CD4-positive, alpha-beta T cell treated with Interleukin-4 for 4 hours (primary cell): ENCODE measurements around the gene ITPRIP.

Experiments used
- DNase-seq: peaks from one replicate; pipeline ENCODE4 v3.0.0-alpha.2; 2020

The ITPRIP gene

GRCh38 chr10:104337985-104338735 is at the start of gene ITPRIP:
TSS of gene ITPRIP (minus strand) at chr10:104338465. CDS start at chr10:104316051, 22,414 bp downstream.
- peak; percentile 77 for DNase-seq

DNA sequence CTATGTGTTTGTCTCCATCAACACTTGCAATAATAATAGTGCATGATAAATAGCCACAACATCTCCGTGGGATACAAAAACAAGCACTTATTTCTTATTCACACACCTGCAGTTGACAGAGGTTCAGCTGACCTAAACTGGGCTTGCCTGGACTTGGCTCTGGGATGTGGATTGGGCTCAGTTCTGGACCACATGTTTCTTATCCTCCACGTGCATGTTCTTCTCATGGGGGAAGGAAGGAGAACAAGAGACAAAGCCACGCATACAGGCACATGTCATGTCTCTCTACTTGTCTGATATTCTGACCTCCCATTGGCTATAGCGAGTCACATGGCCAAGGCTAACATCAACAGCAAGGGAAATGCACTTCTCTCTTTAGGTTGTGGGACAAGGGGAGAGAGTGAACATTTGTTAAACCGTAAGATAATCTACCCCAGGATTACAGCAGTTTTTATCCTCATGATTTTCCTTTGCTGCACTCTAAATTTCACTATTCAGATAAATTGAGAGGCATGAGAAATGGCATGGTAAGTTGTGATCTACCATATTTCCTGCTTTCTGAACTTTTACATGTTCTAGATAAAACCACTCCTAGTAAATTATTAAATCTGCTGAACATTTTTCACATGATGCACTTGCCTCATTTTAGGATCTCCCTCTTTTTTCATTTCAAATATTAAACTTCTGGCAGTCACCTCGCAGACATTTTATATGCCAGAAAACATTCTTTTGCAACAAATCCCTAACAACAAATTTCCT is 49.0 kb upstream of the ITPRIP start:
- DNase-seq = no peak

DNA sequence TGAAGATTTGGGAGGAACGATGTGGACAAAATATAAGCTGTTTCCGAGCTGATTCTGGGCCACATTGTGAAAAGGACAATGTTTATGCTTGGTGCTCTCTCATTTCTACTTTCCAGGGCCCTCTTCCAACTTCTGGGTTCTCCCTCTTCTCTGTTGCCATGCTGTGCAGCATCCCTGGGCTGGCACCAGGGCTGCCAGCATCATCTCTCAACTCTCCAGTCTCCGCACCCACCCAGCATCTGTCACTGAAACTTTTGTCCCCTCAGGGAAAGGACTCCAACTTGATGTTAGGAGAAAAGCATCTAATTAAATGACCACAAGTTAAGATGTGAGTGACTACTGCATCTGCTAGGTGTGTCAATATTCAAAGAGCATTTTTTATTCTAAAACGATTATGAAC is 42.1 kb upstream of the ITPRIP start:
- DNase-seq = no peak

- DNase-seq = no peak
Observed at GRCh38 chr10:104376784-104377300, 38.6 kb upstream of the ITPRIP start.

DNA sequence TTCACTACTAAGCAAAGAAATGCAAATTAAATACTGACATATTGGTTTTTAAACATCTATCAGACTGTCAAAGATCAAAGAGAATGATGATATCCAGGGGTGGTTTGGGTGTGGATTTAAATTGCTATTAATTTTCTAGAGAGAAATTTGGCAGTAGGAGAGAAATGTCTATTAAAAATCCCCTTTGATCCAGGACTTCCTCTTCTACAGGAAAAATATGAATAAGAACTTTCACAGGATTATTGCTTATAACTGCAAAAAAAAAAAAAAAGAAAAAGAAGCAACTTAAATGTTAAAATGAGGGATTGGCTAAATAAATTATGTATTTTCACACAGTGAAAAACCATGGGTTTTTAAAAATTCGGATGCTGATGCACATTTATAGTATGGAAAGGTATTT is 36.3 kb upstream of the ITPRIP start:
- DNase-seq = no peak

- DNase-seq = no peak
Observed at GRCh38 chr10:104371753-104372152, 33.5 kb upstream of the ITPRIP start.

DNA sequence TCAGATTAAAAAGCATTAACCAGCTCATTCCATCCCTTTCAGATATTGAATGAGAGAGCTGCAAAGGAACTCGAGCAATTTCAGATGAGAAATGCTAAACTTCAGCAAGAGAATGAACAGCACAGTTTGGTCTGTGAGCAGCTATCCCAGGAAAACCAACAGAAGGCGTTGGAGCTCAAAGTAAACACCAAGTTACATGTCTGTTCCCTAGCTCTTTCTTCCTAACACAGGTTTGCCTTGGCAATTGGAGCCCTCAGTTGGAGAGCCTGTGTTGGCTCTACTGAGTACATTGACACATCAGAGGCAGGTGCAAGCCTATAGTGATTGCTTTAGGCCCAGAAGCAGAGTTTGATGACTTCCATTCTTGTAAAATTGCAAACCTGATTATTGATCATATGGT is 30.1 kb upstream of the ITPRIP start:
- DNase-seq = no peak

DNA sequence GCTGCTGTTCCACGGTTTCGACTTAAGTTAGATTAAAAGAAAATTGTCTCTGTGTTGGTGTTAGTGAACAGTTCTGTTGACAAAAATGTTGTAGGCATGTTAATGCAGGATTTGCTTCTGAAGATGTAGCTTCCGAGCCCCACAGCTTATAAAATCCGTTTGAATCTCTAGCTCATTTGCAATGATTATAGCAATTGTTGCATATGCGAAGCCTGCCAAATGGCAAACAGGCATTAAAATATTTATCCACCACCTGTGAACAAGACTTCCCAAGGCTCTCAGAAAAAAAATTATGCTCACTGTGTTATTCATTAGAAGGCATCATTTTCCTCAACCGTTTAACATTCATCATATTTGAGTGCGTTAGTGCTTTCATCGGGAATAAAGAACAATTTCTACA is 29.6 kb upstream of the ITPRIP start:
- no peak for DNase-seq

DNA sequence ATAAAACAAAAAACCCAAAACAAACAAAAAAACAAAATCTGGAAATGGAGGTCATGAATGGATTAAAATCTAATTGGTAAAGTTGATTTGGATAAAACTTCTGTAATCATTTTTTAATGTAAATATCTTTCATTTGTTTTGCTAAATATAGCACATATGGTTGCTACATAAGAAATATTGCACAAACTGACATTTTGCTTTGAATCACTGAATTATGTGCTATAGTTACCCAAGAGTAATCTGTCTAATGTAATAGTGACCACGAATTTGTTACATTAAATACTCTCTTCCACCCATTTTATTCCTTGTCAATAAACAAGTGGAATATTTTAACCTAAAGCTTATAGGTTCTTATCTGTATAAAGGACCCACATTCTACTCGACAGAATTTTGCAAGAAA is 21.5 kb upstream of the ITPRIP start:
- no peak for DNase-seq

- DNase-seq = peak; percentile 93
Observed at GRCh38 chr10:104353325-104354048, 15.2 kb upstream of the ITPRIP start, which contains the start of gene CFAP58. TSS of gene CFAP58 (plus strand) at chr10:104353833. CDS start at chr10:104353898, 65 bp downstream.

- DNase-seq = no peak
Observed at GRCh38 chr10:104351919-104352318, 13.7 kb upstream of the ITPRIP start.

DNA sequence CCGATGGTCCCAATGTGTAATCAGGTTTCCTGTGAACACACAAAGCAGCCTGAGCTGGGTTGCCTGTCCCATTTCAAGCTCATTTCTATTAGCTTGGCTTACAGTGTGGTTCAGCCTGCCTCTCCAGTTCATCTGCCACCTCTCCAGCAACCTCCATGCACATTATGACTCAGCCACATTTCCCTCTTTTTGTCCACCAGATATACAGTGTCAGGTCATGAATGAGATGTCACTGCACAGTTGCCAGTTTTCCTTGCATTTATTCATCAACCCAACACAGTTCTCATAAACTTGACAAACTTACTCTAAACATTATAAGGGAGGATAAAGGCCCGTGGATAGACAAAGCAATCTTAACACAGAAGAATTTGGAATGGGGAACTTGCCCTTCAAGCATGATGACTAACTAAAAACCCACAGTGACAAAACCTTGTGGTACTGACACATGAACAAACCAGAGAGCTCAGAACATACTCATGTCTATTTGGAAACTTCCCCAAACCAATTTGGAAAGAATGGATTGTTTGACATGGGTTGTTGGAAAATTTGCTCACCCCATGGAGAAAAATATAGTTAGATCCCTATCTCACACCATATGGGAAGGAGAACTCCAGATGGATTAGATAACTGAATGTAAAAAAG is 12.9 kb upstream of the ITPRIP start:
- DNase-seq = peak; percentile 39

DNA sequence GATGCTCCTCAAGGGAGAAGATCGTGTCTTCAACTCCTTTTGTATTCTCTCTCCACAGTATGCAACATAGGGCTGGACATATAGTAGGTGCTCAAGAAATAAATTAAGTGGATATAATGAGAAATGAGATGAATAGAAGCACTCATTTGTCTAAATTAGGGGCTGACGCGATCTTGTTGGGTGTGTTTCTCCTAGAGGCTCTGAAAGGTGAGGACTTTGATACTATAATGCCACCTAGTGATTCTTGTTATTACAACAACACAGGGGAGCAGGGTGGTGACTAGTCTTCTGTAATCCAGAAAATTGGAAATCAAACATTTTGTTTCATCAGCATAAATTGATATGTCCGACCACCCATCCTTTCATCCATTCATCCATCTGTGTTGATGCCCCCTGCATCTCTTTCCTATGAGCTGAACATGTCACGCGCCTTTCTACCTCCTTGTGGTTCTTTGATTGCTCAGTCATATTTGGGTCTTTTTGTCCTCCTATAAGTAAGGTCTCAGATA is 11.9 kb upstream of the ITPRIP start:
- DNase-seq = peak; percentile 73

DNA sequence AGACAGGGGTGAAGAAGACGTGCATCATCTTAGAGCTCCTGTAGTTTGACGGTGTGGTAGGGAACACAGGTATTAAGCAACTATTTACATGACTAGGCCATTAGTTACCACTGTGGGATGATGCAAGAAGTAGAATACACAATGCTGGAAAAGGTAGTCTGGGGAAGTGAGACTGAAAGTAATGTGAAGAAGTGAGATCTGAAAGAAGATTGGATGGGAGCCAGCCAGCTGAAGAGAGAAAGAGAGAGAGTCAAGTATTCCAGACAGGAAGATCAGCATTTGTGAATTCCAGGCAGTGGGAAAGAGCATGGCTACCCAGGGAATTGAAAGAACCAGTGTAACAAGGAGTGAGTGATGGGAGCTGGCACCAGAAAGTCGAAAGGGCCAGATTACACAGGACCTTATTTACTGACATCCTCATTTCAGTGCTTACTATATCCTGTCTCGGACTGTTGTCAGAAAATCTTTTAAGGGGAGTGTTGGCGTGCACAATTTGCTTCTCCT is 11.4 kb upstream of the ITPRIP start:
- no peak for DNase-seq

DNA sequence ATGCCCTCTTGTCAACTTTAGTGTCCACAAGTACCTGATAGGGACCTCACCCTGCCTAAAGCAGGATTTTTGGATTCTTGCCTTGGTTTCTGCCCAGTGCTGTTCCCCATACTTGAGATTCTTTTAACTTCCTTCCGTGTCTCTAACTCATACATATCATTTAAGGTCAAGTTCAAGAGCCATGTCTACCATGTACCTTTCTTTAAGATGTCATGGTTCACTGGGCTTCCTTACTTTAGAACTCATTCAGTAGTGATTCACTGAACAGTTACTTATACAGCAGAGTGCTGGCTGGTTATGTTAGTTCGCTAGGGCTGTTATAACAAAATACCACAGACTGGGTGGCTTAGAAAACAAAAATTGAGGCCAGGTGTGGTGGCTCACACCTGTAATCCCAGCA is 10.3 kb upstream of the ITPRIP start:
- DNase-seq = no peak

DNA sequence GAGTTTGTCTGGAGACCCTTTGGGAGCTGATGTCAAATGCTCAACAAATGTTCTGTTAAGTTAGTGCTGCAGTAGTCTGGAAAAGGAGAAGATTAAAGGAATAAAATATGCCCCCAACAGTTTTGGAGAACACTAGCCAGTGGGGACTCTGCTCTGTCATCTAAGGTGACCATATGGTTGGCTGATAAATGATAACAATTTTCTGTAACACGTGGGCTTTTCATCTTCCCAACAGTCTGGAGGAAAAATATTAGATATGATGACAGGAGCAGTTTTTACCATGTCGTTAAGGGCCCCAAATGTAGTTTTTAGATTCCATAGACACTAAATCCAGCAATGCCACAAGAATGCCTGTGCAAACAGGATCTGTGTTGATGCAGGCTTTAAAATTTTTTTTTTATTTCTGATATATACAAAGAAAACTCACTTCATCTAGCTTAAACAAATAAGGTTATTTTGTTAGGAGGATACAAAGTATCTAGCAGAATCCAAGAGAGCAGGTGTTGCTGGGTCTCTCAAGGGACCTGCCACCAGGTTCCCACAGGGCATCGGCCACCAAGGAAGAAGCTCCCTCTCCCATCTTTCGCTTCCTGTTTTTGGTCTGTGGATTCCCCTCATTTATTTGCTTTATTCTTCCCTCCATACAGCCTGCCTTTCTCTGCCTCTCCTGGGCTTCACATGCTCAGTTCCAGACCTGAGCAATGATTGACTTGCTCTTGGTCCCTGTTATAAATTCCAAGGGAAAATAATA is 9.2 kb upstream of the ITPRIP start:
- DNase-seq = no peak

GRCh38 chr10:104345941-104346340 is 7.7 kb upstream of the ITPRIP start:
- DNase-seq = no peak

DNA sequence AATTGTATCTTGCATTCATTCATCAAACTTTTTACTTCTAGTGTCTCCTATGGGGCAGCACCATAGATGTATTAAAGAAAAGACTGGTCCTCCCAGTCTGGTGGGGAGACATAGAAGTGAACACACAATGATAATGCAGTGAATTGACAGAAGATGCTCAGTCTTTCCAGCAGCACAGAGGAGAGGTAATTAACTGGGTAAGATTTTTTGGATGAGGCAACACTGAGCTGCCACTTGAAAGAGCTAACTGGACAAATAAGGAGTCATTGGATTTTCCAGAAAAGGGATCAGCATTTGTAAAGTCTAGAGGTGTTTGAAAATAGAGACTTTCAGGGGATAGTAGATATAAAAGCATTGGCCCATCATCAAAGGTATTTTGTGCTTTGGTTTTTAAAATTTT is 7.2 kb upstream of the ITPRIP start:
- no peak for DNase-seq

DNA sequence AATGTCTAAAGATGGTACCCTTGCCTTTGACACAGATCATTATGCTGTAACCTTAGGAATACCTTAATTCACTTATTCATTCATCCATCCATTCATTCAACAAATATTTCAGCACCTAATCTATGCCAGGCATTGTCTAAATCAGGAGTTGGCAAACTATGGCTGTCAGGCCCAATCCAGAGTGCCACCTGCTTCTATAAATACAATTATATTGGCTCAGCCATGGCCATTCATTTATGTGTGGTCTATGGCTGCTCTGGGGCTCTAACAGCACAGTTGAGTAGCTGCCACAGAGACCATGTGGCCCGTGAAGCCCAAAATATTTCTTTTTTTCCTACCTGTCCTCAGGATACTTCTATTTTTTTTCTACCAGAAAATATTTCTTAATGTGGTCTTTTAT is 6.0 kb upstream of the ITPRIP start:
- no peak for DNase-seq

- no peak for DNase-seq
Observed at GRCh38 chr10:104342941-104343411, 4.7 kb upstream of the ITPRIP start.

GRCh38 chr10:104340641-104341040 is 2.4 kb upstream of the ITPRIP start:
- no peak for DNase-seq

- DNase-seq = no peak
Observed at GRCh38 chr10:104340111-104340526, 1.9 kb upstream of the ITPRIP start.
